DND-41 (cell line): Measurements from ENCODE around the gene TCERG1L.

ENCODE experiments used
- ATAC-seq: fragments of 200-7000 bp; cut with Tn5 transposase; 3 replicates; pipeline ENCODE4 v1.9.1; 2021; ENCODE audit warnings: low read depth; ENCODE audit not compliant: insufficient read depth
- DNase-seq: peaks from one replicate; pipeline ENCODE4 v3.0.0-alpha.2; 2020
- H2AFZ ChIP-seq: 2 replicates; pipeline ENCODE4 v1.6.0; 2012; ENCODE audit warnings: low read depth, low read length
- H3K27ac ChIP-seq: 2 replicates; pipeline ENCODE4 v1.5.1; 2012; ENCODE audit warnings: low read length, inconsistent platforms
- H3K27me3 ChIP-seq: fragments of 200-600 bp; sonication (generic); 2 replicates; pipeline ENCODE4 v1.6.0; 2012; ENCODE audit warnings: low read length, mild to moderate bottlenecking, inconsistent platforms; ENCODE audit not compliant: insufficient read depth, poor library complexity
- H3K36me3 ChIP-seq: 2 replicates; pipeline ENCODE4 v1.5.1; 2012; ENCODE audit warnings: low read length, inconsistent platforms; ENCODE audit not compliant: insufficient read depth
- H3K4me1 ChIP-seq: 2 replicates; pipeline ENCODE4 v1.5.1; 2012; ENCODE audit warnings: mild to moderate bottlenecking, low read length; ENCODE audit not compliant: insufficient read depth
- H3K4me2 ChIP-seq: 2 replicates; pipeline ENCODE4 v1.6.0; 2012; ENCODE audit warnings: mild to moderate bottlenecking, moderate library complexity, low read length, inconsistent platforms; ENCODE audit not compliant: insufficient read depth
- H3K4me3 ChIP-seq, 2 experiments: fragments of 200-600 bp in 1 of 2; shearing (Covaris generic) in 1 of 2; 2 replicates each; pipeline ENCODE4 v1.5.1; 2012 to 2016; ENCODE audit warnings: inconsistent platforms in 2 of 2, low read length in 2 of 2, mild to moderate bottlenecking in 2 of 2, low read depth in 1 of 2, moderate library complexity in 1 of 2
- H3K79me2 ChIP-seq: 2 replicates; pipeline ENCODE4 v1.6.0; 2012; ENCODE audit warnings: low read length, inconsistent platforms; ENCODE audit not compliant: insufficient read depth
- H3K9ac ChIP-seq: 2 replicates; pipeline ENCODE4 v1.6.0; 2012; ENCODE audit warnings: low read depth, mild to moderate bottlenecking, inconsistent platforms, low read length, moderate library complexity
- H3K9me3 ChIP-seq: 2 replicates; pipeline ENCODE4 v1.5.1; 2012; ENCODE audit warnings: low read length, moderate library complexity, mild to moderate bottlenecking, inconsistent platforms; ENCODE audit not compliant: insufficient read depth, severe bottlenecking
- H4K20me1 ChIP-seq: 2 replicates; pipeline ENCODE4 v1.6.0; 2012; ENCODE audit warnings: low read length; ENCODE audit not compliant: insufficient read depth
- EZH2 ChIP-seq: IDR thresholded peaks from 3 replicates; pipeline ENCODE4 v1.6.1; 2012; ENCODE audit warnings: borderline replicate concordance, low read depth, mild to moderate bottlenecking, moderate library complexity, low read length, inconsistent platforms; ENCODE audit not compliant: severe bottlenecking
- TF ChIP-seq, protein P1 (sequence below): IDR thresholded peaks from 2 replicates; pipeline ENCODE4 v1.5.1; 2012; ENCODE audit warnings: borderline replicate concordance, low read length, moderate library complexity, mild to moderate bottlenecking; ENCODE audit not compliant: poor library complexity, severe bottlenecking; ENCODE audit errors: extremely low read depth

Gene TCERG1L

DNA sequence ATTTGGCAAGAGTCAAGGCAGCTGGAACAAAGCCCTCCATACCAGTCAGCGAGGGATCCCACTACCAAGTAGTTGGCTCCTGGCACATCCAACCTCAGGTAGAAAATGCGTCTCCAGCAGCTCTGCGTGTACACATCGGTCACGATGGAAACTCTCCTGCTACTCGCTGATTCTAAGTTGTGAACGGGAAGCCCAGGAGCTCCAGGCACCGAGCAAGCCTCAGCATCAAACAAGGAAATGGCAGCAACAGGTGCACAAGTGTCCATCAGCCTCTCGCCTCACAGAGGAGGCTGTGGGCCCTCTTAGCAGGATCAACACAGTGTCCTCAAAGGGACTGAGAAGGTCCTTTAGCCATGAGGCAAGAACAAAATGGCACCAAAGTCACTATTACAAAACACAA, 127.0 kb downstream of the TCERG1L start:
- ATAC-seq (no peak), DNase-seq (no peak)
- Histone ChIP-seq H3K36me3 (no peaks in the 10 kb centered on the region), H2AFZ (no peak overlapping the region), H3K9ac (no peak overlapping the region), H3K27ac (no peak overlapping the region), H3K27me3 (no peaks in the 10 kb centered on the region), H3K4me2 (no peak overlapping the region), H3K4me3 (no peak overlapping the region), H3K9me3 (no peaks in the 10 kb centered on the region), H3K4me1 (no peaks in the 10 kb centered on the region), H3K79me2 (no peaks in the 10 kb centered on the region), H4K20me1 (no peaks in the 10 kb centered on the region)
- no peak for TF ChIP-seq EZH2
- TF ChIP-seq, protein P1, sequence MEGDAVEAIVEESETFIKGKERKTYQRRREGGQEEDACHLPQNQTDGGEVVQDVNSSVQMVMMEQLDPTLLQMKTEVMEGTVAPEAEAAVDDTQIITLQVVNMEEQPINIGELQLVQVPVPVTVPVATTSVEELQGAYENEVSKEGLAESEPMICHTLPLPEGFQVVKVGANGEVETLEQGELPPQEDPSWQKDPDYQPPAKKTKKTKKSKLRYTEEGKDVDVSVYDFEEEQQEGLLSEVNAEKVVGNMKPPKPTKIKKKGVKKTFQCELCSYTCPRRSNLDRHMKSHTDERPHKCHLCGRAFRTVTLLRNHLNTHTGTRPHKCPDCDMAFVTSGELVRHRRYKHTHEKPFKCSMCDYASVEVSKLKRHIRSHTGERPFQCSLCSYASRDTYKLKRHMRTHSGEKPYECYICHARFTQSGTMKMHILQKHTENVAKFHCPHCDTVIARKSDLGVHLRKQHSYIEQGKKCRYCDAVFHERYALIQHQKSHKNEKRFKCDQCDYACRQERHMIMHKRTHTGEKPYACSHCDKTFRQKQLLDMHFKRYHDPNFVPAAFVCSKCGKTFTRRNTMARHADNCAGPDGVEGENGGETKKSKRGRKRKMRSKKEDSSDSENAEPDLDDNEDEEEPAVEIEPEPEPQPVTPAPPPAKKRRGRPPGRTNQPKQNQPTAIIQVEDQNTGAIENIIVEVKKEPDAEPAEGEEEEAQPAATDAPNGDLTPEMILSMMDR, result no peak

DNA sequence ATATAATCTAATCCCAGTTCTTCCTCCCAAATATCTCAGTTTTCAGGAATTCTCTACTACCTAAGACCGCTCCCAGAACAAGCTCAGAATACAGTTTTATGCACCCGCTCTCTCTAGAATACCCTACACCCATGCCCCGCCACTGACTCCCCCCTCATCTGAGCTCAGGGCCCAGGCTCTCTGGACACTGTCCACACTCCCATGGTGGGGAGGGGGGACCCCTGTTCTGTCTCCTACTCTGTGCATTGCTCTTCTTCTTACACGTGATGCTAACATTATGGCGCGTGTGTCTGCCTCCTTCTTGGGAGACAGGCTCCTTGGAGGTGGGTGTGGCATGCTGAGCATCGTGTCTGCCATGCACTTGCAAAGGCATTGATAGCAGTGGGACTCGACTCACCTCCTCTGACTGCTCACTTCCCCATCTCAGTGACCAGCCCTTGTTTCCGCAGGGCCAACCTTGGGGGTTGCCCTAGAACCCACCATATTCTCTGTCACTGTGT, 127.9 kb downstream of the TCERG1L start:
- no peaks in the 10 kb centered on the region for H3K4me1 ChIP-seq
- no peak overlapping the region for H2AFZ ChIP-seq
- H4K20me1 ChIP-seq, result no peaks in the 10 kb centered on the region
- H3K27ac ChIP-seq, result no peak overlapping the region
- H3K4me3 ChIP-seq, result no peak overlapping the region
- H3K4me2 ChIP-seq, result no peak overlapping the region
- H3K36me3 ChIP-seq, result no peaks in the 10 kb centered on the region
- no peak for DNase-seq
- no peak for TF ChIP-seq EZH2
- TF ChIP-seq, protein P1, result no peak
- H3K9me3 ChIP-seq, result no peaks in the 10 kb centered on the region
- no peak overlapping the region for H3K9ac ChIP-seq
- H3K79me2 ChIP-seq, result no peaks in the 10 kb centered on the region
- no peak for ATAC-seq
- no peaks in the 10 kb centered on the region for H3K27me3 ChIP-seq

DNA sequence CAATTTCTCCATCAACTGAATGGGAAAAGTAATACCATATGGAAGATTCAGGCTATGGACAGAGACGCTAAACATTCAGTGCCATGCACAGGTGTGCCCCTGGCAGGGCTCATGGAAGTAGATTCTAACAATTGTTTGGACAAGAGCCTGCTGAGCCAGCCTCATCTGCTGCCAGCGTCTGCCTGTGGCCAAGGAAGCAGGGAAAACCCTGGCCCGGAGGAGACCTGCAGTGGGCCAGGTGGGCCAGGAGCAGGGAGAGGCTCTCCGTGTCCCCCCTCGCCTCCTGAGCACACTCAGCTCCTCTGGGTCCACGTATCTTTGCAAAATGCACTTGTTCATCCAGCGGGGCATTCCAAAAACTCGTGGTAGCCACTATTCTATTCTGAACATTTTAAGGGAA, 130.1 kb downstream of the TCERG1L start:
- Histone ChIP-seq H3K27me3 (no peaks in the 10 kb centered on the region), H3K4me1 (no peaks in the 10 kb centered on the region), H3K9ac (no peak overlapping the region), H3K27ac (no peak overlapping the region), H3K9me3 (peaks cover 6% of the 10 kb centered on the region), H3K4me3 (no peak overlapping the region), H3K36me3 (no peaks in the 10 kb centered on the region), H2AFZ (no peak overlapping the region), H3K79me2 (no peaks in the 10 kb centered on the region), H3K4me2 (no peak overlapping the region), H4K20me1 (no peaks in the 10 kb centered on the region)
- DNase-seq (no peak), ATAC-seq (no peak)
- TF ChIP-seq, protein P1, result no peak
- no peak for TF ChIP-seq EZH2

DNA sequence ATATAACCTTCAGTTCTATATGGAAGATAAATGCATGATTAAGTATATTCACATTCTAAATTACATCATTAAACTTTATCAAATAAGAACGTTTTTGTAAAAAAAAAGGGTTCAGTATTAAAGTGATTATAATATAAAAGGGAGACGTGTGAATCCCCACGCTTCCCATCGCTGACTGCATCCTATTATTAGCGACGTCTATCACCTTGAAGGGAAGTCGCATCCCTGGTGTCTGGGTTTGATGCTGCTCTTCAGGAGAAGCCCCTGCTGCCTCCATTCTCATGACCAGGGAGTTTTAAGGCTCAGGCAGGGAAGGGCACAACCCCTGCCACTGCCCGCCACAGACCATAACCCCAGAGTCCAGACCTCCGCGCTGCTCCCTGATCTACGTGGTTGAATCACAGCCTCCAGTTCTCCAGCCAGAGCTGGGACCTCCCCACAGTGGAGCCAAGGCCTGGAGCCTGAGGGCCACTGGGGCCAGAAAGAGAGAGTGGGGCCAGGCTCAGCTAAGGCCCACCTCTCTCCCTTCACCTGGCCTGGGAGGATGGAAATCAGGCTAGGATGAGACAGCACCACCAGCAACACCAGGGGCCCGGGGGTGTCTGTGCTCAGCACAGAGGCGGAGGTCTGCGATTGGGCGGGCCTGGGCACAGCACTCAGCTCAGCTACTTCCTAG, 130.6 kb downstream of the TCERG1L start:
- no peak for ATAC-seq
- H4K20me1 ChIP-seq, result no peaks in the 10 kb centered on the region
- no peaks in the 10 kb centered on the region for H3K4me1 ChIP-seq
- no peaks in the 10 kb centered on the region for H3K79me2 ChIP-seq
- no peaks in the 10 kb centered on the region for H3K27me3 ChIP-seq
- no peak overlapping the region for H3K4me3 ChIP-seq
- H3K36me3 ChIP-seq, result no peaks in the 10 kb centered on the region
- no peak overlapping the region for H3K27ac ChIP-seq
- no peak for DNase-seq
- TF ChIP-seq, protein P1, result no peak
- TF ChIP-seq EZH2, result no peak
- no peak overlapping the region for H2AFZ ChIP-seq
- H3K4me2 ChIP-seq, result no peak overlapping the region
- no peak overlapping the region for H3K9ac ChIP-seq
- peaks cover 12% of the 10 kb centered on the region for H3K9me3 ChIP-seq
